HEK293 (cell line): ENCODE data around the gene DHRS4.

Source experiments
- CTCF ChIP-seq: fragments of 450-650 bp; formaldehyde crosslinking; IDR thresholded peaks from 2 replicates; pipeline ENCODE4 v1.5.1; 2016; ENCODE audit warnings: missing biosample characterization, missing genetic modification characterization
- ZNF175 ChIP-seq: fragments of 450-650 bp; formaldehyde crosslinking; IDR thresholded peaks from 2 replicates; pipeline ENCODE4 v1.5.1; 2016; ENCODE audit warnings: missing biosample characterization, missing genetic modification characterization
- ZNF501 ChIP-seq: fragments of 450-650 bp; formaldehyde crosslinking; IDR thresholded peaks from 2 replicates; pipeline ENCODE4 v1.5.1; 2016; ENCODE audit warnings: missing biosample characterization, missing genetic modification characterization
- ZXDB ChIP-seq: fragments of 450-650 bp; formaldehyde crosslinking; IDR thresholded peaks from 2 replicates; pipeline ENCODE4 v1.5.1; 2016; ENCODE audit warnings: missing biosample characterization, missing genetic modification characterization

- no peak for TF ChIP-seq CTCF (tag by site-specific recombination)
- TF ChIP-seq ZNF501 (tag by site-specific recombination), result no peak
- no peak for TF ChIP-seq ZXDB
- no peak for TF ChIP-seq ZNF175 (tag by site-specific recombination)
These were observed 57.5 kb downstream of the DHRS4 start for GRCh38 chr14:24011051-24011450.
